ENCODE results near the gene COMMD10.

DNA sequence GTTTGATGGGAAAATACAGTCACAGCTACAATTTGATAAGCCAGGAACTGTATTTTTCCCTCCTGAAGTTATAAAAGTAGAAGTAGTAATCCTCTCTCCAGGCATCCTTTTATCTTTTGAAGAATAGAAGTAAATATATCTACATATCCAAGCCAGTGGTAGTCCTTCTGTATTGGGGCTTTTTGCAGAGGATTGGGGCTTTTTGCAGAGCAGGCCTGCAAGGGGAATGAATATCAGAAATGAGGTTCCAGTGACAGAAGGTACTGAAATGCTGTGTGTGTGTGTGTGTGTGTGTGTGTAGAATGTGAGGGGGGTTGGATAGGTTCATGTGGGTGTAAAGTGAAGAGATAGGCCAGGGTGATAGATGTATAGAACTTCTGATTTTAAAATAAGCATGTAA is 127.4 kb downstream of the COMMD10 start:
- TF ChIP-seq, protein P1, sequence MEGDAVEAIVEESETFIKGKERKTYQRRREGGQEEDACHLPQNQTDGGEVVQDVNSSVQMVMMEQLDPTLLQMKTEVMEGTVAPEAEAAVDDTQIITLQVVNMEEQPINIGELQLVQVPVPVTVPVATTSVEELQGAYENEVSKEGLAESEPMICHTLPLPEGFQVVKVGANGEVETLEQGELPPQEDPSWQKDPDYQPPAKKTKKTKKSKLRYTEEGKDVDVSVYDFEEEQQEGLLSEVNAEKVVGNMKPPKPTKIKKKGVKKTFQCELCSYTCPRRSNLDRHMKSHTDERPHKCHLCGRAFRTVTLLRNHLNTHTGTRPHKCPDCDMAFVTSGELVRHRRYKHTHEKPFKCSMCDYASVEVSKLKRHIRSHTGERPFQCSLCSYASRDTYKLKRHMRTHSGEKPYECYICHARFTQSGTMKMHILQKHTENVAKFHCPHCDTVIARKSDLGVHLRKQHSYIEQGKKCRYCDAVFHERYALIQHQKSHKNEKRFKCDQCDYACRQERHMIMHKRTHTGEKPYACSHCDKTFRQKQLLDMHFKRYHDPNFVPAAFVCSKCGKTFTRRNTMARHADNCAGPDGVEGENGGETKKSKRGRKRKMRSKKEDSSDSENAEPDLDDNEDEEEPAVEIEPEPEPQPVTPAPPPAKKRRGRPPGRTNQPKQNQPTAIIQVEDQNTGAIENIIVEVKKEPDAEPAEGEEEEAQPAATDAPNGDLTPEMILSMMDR (IDR thresholded peaks at IDR 0.05): no peak
- TF ChIP-seq EP300 (IDR thresholded peaks at IDR 0.05): no peak
